Left hindlimb (tissue), 1 donor: Measurements from ENCODE around the gene PEX16.
"Not testable (repeated sequence)": the region's sequence is repeated elsewhere in the genome, so short reads cannot be mapped to it uniquely, and the experiment has no call there.

Experiments used
- DNase-seq: peaks from one replicate; pipeline ENCODE4 v3.0.0-alpha.2; 2018

Gene PEX16

GRCh38 chr11:45918331-45918941 lies 759 bp upstream of the PEX16 start:
- DNase-seq, result peak; percentile 71

GRCh38 chr11:45917286-45917622 lies 423 bp downstream of the PEX16 start:
- DNase-seq, result no peak

- no peak for DNase-seq
Observed at GRCh38 chr11:45915446-45915845, 2.2 kb downstream of the PEX16 start.

GRCh38 chr11:45913942-45914635 lies 3.6 kb downstream of the PEX16 start:
- DNase-seq, result no peak

- no peak for DNase-seq
Observed at GRCh38 chr11:45913514-45913913, 4.2 kb downstream of the PEX16 start.

GRCh38 chr11:45910623-45911022 lies 7.1 kb downstream of the PEX16 start:
- DNase-seq, result no peak

GRCh38 chr11:45909594-45910475 lies 7.8 kb downstream of the PEX16 start:
- DNase-seq, result no peak

GRCh38 chr11:45907911-45908370 lies 9.7 kb downstream of the PEX16 start:
- no peak for DNase-seq

GRCh38 chr11:45906965-45907611 lies 10.6 kb downstream of the PEX16 start, which contains the start of gene FREY1:
FREY1 (minus strand) TSS chr11:45907271; CDS start chr11:45907245, 26 bp downstream.
- DNase-seq, result no peak

GRCh38 chr11:45906096-45906682 lies 11.5 kb downstream of the PEX16 start:
- no peak for DNase-seq

- not testable (repeated sequence) for DNase-seq
Observed at GRCh38 chr11:45905576-45905975, 12.1 kb downstream of the PEX16 start.

GRCh38 chr11:45905095-45905494 lies 12.6 kb downstream of the PEX16 start:
- DNase-seq, result no peak

- DNase-seq, result no peak
Observed at GRCh38 chr11:45904309-45904915, 13.3 kb downstream of the PEX16 start.

- no peak for DNase-seq
Observed at GRCh38 chr11:45902452-45903380, 15.0 kb downstream of the PEX16 start.

- DNase-seq, result no peak
Observed at GRCh38 chr11:45901626-45902025, 16.1 kb downstream of the PEX16 start.

- no peak for DNase-seq
Observed at GRCh38 chr11:45900916-45901617, 16.6 kb downstream of the PEX16 start.

GRCh38 chr11:45900175-45900800 lies 17.4 kb downstream of the PEX16 start:
- DNase-seq, result not testable (repeated sequence)

- DNase-seq, result peak; percentile 93
Observed at GRCh38 chr11:45899448-45900174, 18.1 kb downstream of the PEX16 start.

GRCh38 chr11:45899086-45899447 lies 18.6 kb downstream of the PEX16 start:
- DNase-seq, result no peak
